CD4-positive, alpha-beta T cell treated with Interleukin-21 for 1 hour (primary cell): ENCODE data around the gene PIP5K1C.
"Not testable (repeated sequence)": the region's sequence is repeated elsewhere in the genome, so short reads cannot be mapped to it uniquely, and the experiment has no call there.

Source experiments
- DNase-seq: peaks from one replicate; pipeline ENCODE4 v3.0.0-alpha.2; 2020

Gene PIP5K1C

GRCh38 chr19:3585301-3586126 is 114.8 kb downstream of the PIP5K1C start, which contains the start of gene GIPC3:
TSS of gene GIPC3 (plus strand) at chr19:3585478. CDS start at chr19:3585598, 120 bp downstream.
- no peak for DNase-seq

GRCh38 chr19:3584036-3584802 is 116.0 kb downstream of the PIP5K1C start:
- DNase-seq: not testable (repeated sequence)

GRCh38 chr19:3581792-3582191 is 118.5 kb downstream of the PIP5K1C start:
- not testable (repeated sequence) for DNase-seq
